IPS-18c (cell line): ENCODE measurements around the gene FOXN3.

Experiments
- H3K4me3 ChIP-seq: 2 replicates; pipeline ENCODE4 v1.7.0; 2013; ENCODE audit warnings: low read depth, mild to moderate bottlenecking, low read length, moderate library complexity; ENCODE audit not compliant: insufficient read depth
- H3K9me3 ChIP-seq: one replicate; pipeline ENCODE4 v1.6.1; 2013; ENCODE audit warnings: mild to moderate bottlenecking, low read length, moderate library complexity; ENCODE audit not compliant: control insufficient read depth, insufficient read depth

The FOXN3 gene

DNA sequence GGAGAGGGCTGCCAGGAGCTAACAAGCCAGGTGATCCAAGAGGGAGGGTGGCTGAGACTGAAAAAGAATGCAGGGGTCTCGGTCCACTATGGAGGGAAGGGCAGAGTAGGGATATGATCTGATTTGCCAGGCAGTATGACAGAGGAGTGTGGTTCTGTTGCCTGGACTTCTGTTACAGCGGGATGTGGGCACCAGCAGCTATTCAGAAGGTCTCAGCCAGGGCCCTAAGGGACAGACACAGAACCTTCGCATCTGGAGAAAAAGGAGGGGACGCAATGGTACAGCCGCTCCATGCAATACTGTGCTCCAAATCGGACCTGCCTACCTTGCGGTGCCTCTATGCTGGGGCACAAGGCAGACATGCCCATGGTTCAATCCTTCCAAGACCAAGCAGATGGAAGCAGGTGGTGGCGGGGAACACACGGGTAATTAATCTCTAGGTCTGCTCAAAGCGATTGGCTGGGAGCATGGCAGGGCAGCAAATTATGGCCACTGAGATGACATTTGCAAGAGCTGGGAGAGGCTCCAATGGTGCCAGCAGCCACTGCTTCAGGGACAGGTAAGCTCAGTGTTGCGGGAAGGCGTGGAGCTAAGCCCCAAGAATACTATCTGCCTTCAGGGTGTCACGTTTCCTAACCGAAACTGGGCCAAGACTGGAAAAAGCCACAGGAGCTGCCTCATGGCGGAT lies 185.5 kb downstream of the FOXN3 start:
- peaks cover 2% of the 10 kb centered on the region for H3K9me3 ChIP-seq

DNA sequence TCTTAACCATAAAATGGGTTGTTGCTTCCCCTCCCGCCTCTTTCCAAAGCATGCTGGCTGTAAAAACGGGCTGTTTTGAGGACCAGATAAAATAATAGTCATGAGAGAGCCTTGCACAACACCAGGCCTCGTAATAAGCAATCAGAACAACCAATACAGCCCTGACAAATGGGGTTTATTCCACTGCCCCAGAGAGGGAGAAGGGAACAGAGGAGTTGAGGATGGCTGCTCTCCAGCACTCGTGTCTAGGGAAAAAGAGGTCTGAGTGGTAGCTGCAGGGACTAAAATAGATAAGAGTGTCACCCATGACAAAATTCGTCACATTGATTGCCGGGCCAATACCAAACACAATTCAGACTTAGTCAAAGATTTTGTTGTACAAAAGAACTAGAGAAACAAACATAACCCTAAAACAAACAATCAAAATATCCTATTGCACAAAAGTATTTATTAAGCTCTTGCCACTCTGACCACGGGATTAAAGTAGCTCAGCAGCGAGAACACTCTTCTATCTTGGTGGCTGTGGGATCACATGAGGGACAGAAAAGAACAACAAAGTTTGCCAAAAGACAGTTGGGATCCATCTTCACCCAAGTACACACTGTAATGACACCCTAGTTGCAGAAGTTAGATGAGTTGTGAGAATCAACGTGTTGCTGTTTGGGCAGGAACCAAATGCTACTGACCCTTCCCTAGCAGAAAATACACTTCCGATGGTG lies 188.0 kb downstream of the FOXN3 start:
- Histone ChIP-seq H3K4me3 (no peak overlapping the region), H3K9me3 (no peaks in the 10 kb centered on the region)

More for the DNA sequence above, 185.5 kb downstream of the FOXN3 start:
- H3K4me3 ChIP-seq, result no peak overlapping the region

DNA sequence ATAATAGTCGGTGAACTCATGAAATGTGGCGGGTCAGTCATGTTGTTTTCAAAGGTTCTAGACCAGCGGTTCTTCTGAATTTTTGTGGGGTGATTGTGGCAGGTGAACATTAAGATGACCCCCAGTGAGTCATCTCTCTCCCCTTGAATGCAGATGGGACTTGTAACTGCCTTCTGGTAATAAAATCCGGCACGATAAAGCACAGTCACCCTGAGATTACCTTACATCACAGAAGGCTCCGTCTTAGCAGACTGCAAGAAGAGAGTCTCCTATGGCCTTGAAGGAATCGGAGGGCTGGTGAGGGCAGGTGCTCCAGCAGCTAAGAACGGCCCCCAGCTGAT lies 189.6 kb downstream of the FOXN3 start:
- Histone ChIP-seq H3K4me3 (no peak overlapping the region), H3K9me3 (no peaks in the 10 kb centered on the region)

DNA sequence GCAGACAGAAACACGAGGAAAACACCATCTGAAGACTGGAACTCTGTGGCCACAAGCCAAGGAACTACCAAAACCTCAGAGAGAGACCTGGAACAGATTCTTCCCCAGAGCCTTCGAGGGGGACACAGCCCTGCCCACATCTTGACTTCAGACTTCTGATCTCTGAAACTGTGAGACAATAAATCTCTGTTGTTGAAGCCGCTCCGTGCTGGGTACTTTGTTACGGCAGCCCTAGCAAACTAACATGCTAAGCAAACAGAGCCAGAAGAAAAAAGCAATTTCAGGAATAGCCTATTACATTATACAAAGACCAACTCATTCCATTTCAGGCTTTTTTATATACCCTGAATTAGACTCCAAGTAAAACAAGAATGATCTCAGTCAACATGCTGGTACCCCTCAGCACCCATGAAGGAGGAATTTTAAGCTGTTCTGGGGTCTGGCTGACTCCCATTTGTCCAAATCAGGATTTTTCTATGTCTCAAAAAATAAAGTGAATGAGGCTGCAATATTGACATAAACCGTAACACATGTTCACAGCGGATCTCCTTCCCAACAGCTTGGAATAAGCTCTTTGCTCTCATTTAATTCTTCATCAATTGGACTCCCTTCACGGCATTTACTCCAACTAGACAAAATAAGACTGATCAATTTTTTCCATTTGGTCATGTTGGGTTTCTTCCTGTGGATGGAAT lies 190.1 kb downstream of the FOXN3 start:
- no peak overlapping the region for H3K4me3 ChIP-seq

DNA sequence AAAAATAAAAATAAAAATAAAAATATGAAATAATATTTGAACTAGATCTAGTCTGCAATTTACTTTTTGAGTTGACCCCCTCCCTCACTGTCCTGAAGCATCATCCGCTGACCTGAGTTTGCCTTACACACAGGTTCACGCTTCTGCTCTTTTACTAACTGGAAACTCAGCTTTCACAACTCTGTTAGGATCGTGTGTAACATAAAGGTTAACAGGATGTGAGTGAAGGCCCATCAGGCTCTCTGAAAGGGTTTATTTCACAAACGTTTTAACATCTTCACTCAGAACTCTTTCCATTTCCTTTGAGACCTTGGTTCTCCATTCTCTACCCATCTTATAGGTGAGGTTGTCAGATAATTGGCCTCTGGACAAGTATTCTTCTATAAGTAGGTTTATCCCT lies 191.4 kb downstream of the FOXN3 start:
- no peak overlapping the region for H3K4me3 ChIP-seq

More for the DNA sequence above, 190.1 kb downstream of the FOXN3 start:
- H3K9me3 ChIP-seq, result no peaks in the 10 kb centered on the region

DNA sequence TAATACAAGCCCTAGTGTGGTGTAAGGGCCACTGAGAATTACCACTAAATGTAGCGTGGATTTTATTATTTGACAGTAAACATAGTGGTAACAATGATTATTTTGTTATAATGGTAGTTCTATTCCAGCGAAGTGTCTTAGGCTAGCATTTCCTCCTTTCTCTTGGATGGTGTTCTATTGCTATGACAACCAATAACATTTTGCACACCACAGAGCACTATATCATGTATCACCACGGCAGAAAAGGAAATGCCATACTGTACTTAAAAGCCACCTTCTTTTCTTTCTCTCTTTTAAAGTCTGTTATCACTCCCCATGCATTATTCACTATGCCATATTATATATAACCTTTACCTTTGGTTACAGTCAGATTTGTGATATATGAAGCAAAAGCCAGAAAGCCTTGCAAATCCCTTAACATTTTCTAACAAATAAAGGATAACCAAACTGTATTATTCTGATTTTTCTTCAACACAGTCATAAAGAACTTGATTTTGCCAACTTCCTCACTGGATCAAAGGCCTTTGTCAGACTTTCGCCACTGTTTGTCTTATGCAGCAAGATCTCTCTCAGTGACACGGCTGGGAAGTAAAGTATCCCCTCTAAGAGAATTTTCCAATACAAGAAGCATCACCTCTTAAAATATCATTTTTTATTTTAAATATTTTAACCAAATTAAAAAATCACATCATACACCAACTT lies 195.8 kb downstream of the FOXN3 start:
- H3K9me3 ChIP-seq, result no peaks in the 10 kb centered on the region
- H3K4me3 ChIP-seq, result no peak overlapping the region

More for the DNA sequence above, 191.4 kb downstream of the FOXN3 start:
- no peaks in the 10 kb centered on the region for H3K9me3 ChIP-seq

DNA sequence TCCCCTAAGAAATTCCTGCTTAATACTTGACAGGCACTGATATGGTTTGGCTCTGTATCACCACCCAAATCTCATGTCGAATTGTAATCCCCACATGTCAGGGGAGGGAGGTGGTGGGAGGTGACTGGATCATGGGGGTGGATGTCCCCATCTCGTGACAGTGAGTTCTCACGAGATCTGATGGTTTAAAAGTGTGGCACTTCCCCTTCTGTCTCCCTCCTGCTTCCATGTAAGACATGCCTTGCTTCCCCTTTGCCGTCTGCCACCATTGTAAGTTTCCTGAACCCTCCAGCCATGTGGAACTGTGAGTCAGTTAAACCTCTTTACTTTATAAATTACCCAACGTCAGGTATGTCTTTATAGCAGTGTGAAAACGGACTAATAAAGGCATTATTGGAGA lies 198.0 kb downstream of the FOXN3 start:
- Histone ChIP-seq H3K9me3 (no peaks in the 10 kb centered on the region), H3K4me3 (no peak overlapping the region)

DNA sequence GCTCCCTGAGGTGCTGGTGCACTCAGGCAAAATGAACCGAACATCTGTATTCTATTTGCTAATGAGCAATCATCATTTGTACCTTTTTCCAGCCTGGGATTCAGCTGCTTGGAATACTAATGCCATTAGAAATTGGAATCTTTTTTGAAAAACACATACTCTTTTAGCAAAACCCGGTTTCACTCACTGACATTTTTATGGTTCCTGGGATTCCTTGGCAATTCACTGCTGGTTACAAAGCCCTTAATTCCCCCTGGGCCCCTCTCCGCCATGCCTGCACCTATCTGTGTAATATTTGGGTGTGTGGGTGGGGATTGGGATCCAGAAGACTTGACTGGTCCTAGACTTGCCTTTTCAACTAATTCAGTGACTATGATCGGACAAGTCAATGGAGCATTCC lies 199.1 kb downstream of the FOXN3 start:
- no peak overlapping the region for H3K4me3 ChIP-seq
- no peaks in the 10 kb centered on the region for H3K9me3 ChIP-seq

DNA sequence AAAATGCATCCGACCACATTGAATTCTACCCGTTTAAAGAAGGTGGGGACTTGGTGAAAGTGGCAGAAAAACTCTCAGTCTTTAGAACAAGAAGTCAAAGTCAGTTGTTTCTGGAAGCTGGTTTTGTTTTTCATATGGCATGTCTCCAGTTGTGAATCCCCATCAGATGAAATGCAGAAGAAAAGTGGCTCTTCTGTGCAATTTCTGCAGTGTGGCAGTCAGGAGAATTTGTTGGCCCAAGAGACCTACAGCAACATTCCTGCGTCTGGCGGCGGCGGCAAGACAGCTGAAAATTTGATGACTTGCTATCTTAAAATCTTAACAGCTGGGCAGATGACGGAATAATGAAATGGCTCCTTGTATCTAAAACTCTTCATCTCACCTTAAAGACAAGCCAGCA lies 201.5 kb downstream of the FOXN3 start:
- H3K9me3 ChIP-seq, result no peaks in the 10 kb centered on the region
- no peak overlapping the region for H3K4me3 ChIP-seq

DNA sequence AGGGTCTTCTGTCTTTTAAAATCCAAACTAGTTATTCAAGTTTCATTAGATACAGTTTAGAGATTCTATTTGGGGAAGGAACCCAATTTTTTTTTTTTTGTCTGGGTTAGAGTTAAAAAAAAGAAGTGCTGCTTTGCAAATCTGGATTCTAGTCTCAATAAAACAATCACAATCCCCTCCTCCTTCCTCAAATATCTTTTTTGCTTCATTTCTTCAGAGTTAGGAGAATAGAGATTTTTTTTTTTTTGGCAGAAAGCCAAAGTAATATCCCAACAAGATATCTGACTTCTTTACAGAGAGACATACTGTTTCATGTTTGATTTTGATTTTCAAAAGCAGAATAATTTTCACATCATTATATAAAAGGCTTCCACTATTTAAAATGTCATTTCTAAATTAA lies 201.9 kb downstream of the FOXN3 start:
- Histone ChIP-seq H3K9me3 (no peaks in the 10 kb centered on the region), H3K4me3 (no peak overlapping the region)

DNA sequence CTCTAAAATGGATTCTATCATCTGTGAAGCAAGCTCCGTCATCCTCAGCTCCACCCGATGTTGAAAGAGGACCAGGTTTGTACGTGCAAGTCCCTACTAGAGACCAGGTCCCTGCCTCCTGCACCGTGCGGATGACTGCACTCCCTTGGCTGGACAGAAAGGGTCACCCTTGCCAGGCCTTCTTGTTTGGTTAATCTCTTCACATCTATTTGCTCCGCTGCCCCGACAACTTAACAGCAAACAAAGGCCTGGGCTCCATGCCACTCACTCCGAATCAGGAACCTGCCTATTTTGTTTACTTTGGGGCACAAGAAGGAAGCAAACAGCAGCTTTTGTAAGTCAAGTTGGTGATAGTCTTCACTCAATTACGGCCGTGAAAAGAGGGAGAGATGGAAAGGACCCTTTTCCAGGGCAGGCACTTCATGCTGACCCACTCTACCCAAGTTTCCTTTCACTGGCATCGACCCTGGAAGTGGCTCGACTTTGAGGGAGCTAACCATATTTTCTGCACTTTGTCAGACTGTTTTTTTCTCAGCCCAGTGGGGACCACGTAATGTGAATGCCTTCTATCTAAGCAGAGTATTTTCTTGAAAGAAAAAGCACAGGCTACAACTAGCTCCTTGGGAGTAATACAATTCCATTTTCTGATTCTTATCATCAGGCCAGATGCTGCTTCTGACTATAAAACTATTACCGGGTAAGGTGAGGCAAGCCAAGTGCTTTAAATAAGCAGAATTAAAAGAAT lies 202.6 kb downstream of the FOXN3 start:
- Histone ChIP-seq H3K4me3 (no peak overlapping the region), H3K9me3 (no peaks in the 10 kb centered on the region)

DNA sequence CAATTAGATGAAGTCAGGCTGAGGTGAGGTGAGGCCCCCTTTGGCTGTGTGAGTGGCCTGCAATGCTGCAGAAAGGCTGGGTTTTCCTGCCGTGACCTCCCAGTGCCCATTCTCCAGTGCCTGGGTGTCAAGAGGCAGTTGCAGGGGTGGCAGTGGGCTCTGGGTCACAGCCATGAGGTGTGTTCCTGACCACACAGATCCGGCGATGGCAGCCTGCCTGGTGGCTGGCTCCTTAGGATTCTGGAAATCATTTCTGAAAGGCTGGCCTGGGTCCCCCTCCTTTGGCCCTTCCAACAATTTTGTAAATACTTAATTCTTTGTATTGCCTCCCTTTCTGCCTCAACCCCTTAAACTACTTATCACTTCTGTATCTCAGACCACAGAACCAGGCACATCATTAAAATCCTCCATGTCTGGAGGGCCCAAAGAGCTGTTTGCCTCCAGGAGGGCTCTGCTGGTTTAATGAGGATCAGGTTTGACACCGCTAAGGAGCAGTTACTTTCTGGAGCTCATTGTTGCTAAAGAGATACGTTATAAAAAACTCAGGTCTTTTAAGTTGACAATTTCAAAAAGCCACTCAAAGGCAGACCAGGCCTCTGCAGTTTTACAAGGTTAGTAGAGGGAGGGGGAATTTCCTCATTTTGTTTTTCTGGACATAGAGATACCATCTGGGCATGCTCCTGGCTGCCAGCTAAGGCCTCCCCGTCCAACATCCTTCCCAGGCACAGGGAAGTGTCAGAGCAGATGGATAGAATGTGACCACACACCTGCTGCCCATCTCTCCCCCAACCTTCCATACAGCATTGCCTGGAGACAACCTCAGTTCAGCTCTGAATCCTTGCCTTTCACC lies 204.4 kb downstream of the FOXN3 start:
- H3K4me3 ChIP-seq, result no peak overlapping the region

DNA sequence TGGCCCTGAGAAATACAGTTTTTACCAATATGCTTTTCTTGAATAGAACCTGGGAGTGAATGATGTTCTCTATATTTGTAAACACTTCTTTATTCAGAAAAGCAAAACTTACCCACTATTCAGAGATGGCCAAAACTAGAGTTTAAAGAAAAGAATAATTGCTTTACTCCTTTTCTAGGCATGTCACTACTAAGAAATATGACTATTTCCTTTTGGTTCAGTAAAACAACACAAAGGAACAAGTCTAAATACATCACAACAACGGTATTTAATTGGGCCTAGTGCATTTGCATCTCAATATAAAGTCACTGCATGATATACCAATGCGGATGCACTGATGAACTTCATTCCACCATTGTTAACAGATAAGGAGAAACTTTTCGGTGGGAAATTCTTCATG lies 207.5 kb downstream of the FOXN3 start:
- H3K9me3 ChIP-seq, result no peaks in the 10 kb centered on the region
- no peak overlapping the region for H3K4me3 ChIP-seq

More for the DNA sequence above, 204.4 kb downstream of the FOXN3 start:
- no peaks in the 10 kb centered on the region for H3K9me3 ChIP-seq

DNA sequence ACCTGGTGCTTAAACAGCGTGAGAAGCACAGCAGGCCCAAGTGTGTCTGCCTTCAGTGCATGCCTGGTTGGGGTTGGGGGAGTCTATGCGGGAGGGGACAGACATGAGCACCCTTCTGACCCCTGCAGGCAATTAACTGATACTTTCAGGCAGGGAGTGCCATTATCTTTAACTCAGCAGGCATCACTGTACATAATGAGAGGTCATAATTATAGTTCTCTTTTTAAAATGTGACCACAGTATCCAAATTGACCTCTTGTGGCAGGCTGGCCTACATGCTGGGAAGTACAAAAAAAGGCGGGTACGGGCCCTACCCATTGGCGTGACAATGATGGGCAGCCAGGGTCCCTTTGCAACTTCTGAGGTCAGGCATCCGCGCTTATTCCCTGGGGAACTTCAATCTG lies 209.1 kb downstream of the FOXN3 start:
- H3K9me3 ChIP-seq, result no peaks in the 10 kb centered on the region
- no peak overlapping the region for H3K4me3 ChIP-seq

DNA sequence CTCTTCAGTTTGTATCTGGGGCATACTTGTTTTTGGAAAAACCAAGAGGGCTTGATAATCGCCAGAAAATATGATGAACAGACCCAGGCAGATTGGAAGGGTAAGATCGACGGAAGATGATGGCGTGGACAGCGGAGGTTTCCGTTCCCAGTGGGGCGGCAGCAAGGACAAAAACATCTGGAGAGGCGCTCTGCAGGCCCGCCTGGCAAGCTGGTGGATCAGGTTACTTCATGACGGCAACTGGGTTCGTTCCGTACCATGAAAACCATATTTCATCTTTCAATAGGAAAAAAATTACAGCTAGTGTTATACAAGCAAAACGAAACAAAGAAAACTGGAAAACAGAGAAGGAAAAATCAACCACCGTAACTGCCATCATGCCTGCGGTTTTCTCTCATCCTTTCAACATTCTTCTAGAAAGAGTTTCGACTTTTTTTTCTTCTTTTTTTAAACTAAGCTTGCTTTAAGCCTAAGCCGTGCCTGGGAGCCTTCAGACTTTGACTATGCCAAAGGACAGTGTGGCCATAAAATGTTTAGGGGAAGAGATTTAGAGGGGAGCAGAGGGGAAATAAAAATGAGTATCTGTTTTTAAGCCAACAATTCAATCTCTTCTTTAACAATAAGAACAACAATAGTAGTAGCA lies 210.5 kb downstream of the FOXN3 start:
- Histone ChIP-seq H3K9me3 (no peaks in the 10 kb centered on the region), H3K4me3 (no peak overlapping the region)
